ENCODE data around the gene MMP25.
"Not testable (repeated sequence)": the region's sequence is repeated elsewhere in the genome, so short reads cannot be mapped to it uniquely, and the experiment has no call there.

MMP25 gene

DNA sequence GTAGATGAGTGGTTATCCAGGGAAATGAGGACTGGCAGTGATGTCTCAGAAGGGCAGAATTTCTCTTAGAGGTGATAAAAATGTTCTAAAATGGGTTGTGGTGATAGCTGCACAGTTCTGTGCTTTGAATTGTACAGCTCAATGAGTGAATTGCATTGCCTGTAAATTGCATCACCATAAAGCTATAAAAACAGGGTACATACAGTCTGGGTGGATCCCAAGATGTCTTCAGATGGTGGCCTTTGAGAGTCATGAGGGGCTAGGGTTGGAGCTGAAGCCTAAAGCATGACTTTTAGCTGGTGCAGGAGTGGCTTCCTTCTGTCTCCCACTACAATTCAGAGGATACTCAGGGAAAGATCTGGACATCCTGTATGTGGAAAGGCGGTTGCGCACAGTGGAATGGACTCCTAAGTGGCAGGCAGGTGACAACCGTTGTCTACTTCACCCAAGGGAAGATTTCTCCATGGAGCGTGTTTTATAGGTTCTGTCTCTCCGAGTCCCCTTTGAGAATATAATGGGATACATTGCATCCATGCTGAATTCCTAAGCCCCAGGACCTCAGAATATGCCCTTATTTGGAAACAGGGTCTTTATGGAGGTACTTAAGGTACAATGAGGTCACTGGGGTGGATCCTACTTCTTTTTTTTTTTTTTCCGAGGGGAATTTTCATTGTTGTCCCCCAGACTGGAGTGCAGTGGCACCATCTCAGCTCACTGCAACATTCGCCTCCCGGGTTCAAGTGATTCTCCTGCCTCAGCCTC lies 17.4 kb downstream of the MMP25 start:
- TF ChIP-seq, protein P1, sequence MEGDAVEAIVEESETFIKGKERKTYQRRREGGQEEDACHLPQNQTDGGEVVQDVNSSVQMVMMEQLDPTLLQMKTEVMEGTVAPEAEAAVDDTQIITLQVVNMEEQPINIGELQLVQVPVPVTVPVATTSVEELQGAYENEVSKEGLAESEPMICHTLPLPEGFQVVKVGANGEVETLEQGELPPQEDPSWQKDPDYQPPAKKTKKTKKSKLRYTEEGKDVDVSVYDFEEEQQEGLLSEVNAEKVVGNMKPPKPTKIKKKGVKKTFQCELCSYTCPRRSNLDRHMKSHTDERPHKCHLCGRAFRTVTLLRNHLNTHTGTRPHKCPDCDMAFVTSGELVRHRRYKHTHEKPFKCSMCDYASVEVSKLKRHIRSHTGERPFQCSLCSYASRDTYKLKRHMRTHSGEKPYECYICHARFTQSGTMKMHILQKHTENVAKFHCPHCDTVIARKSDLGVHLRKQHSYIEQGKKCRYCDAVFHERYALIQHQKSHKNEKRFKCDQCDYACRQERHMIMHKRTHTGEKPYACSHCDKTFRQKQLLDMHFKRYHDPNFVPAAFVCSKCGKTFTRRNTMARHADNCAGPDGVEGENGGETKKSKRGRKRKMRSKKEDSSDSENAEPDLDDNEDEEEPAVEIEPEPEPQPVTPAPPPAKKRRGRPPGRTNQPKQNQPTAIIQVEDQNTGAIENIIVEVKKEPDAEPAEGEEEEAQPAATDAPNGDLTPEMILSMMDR (IDR thresholded peaks at IDR 0.05; ENCODE audit: low read length, missing control alignments): no peak
- no peak for DNase-seq (ENCODE audit: low read depth)
- H3K4me3 ChIP-seq (replicated peaks; ENCODE audit: low read depth, low read length): no peak overlapping the region

DNA sequence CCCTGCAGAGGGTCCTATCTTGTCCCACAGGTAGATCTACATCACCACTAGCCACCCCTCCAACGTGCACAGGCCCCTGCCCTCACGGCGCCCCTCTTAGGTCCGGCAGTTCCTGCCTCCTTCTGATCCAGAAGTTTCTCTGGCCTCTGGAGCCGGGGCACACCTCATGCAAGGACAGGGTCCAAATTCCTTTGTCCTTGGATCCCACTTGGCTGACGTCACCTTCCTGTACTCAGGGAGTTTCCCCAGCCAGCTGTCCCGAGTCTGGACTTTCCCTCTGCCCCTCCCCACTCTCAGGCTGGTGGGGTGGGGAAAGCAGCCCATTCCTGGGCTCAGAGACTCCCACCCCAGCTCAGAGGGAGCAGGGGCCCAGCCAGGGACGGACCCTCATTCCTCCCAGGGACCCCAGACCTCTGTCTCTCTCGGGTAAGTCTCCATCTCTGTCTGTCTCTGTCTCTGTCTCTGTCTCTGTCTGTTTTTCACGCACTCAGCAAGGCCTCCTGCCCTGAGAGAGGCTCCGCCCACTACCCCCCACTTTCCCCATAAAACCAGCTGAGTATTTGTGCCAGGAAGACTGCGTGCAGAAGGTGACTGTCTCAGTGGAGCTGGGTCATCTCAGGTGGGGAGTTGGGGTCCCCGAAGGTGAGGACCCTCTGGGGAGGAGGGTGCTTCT lies 18.8 kb downstream of the MMP25 start, which contains the start of gene IL32:
Gene IL32, plus strand, starts transcription at position 572 of the 673 bp plus-strand sequence. CDS start 172 bp downstream, outside the sequence.
- TF ChIP-seq, protein P1 (IDR thresholded peaks at IDR 0.05; ENCODE audit: low read length, missing control alignments): no peak
- peak within 1 kb of the TSS; percentile 48 for H3K4me3 ChIP-seq (replicated peaks; ENCODE audit: low read depth, low read length)
- DNase-seq (ENCODE audit: low read depth): peak; percentile 91

DNA sequence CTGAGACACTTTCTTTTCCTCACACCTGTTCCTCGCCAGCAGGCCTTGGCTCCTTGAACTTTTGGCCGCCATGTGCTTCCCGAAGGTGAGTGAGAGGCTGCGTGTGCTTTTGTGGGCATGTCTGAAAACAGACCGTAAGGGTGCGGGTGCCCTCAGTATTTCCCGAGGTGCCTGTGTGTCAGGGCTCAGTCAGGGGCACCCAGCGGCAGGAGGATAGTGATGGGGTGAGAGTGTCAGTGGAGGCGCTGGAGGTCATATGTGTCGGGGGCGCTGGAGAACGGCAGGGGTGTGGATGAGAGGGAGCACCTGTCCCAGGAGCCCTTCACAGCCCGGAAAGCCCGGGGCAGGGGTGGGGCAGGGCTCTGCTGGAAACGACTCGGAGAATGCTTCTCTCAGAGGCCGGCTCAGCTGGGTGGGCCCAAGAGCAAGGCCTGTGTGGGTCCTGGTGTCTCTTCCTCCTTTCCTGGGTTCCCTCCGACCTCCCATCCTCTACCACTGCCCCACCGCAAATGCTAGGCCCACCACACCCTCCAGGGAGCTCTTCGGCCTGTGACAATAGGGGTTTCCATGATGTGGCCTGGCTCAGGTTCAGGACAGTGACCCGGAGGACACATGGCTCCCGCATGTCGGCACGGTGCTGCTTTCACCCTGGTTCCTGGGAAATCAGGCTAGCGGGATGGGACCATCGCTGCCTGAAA lies 19.5 kb downstream of the MMP25 start:
- peak overlapping the region; percentile 48 for H3K4me3 ChIP-seq (replicated peaks; ENCODE audit: low read depth, low read length)
- DNase-seq (ENCODE audit: low read depth): no peak
- TF ChIP-seq, protein P1 (IDR thresholded peaks at IDR 0.05; ENCODE audit: low read length, missing control alignments): no peak

DNA sequence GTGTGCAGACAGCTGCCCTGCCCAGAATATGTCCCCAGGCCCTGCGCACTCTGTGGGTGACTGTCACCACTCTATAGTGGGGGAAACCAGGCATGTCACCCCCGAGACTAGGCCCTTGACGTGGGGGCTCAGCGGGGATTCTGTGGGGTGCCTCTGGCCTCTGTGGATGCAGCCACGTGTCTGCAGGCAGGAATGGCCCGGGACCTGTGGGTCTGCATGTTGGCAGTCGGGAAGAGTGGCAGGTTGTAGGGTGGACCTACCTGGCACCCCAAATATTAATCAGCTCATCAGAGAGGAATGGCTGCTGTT lies 20.0 kb downstream of the MMP25 start:
- DNase-seq (ENCODE audit: low read depth): no peak
- TF ChIP-seq, protein P1 (IDR thresholded peaks at IDR 0.05; ENCODE audit: low read length, missing control alignments): no peak
- peak overlapping the region; percentile 48 for H3K4me3 ChIP-seq (replicated peaks; ENCODE audit: low read depth, low read length)

DNA sequence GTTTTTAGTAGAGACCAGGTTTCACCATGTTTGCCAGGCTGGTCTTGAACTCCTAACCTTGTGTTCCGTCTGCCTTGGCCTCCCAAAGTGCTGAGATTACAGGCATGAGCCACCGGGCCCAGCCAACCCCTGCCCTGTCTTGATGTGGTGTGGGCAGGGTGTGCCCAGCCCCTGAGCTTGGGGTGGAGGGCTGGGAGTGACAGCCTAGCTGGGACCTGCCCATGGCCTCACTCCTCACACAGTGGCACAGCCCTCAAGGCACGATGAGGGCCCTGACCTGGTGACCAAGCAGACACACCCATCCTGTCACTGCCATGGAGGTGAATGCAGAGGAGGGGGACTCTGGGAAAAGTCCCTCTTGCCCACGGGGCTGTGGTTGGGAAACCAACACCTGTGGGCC lies 22.1 kb downstream of the MMP25 start:
- DNase-seq (ENCODE audit: low read depth): no peak
- H3K4me3 ChIP-seq (replicated peaks; ENCODE audit: low read depth, low read length): no peak overlapping the region
- TF ChIP-seq, protein P1 (IDR thresholded peaks at IDR 0.05; ENCODE audit: low read length, missing control alignments): no peak

DNA sequence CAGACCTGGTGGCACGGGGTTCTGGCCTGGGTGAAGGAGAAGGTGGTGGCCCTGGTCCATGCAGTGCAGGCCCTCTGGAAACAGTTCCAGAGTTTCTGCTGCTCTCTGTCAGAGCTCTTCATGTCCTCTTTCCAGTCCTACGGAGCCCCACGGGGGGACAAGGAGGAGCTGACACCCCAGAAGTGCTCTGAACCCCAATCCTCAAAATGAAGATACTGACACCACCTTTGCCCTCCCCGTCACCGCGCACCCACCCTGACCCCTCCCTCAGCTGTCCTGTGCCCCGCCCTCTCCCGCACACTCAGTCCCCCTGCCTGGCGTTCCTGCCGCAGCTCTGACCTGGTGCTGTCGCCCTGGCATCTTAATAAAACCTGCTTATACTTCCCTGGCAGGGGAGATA lies 22.8 kb downstream of the MMP25 start:
- not testable (repeated sequence) for DNase-seq (ENCODE audit: low read depth); H3K4me3 ChIP-seq (replicated peaks; ENCODE audit: low read depth, low read length)

DNA sequence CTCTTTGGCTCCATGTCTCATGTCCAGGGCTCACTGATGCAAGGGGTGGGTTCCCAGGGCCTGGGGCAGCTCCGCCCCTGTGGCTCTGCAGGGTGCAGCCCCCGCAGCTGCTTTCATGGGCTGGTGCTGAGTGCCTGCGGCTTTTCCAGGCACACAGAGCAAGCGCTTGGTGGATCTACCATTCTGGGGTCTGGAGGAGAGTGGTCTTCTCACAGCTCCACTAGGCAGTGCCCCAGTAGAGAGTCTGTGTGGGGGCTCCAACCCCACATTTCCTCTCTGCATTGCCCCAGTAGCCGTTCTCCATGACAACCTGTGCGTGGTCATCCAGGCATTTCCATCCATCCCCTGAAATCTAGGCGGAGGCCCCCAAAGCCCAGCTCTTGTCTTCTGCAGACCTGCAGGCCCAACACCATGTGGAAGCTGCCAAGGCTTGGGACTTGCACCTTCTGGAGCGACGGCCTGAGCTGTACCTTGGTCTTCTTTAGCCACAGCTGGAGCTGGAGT lies 24.3 kb downstream of the MMP25 start:
- TF ChIP-seq, protein P1 (IDR thresholded peaks at IDR 0.05; ENCODE audit: low read length, missing control alignments): no peak
- H3K4me3 ChIP-seq (replicated peaks; ENCODE audit: low read depth, low read length): no peak overlapping the region
- DNase-seq (ENCODE audit: low read depth): no peak
